ENCODE data around the gene C2CD4D. TPM values are rescaled to one million over a fixed set of nuclear protein-coding genes. Genes with fewer than 3 reads are reported as not detected.
A peak's percentile ranks its signal among the peaks of the same experiment; 100 is the strongest.

Gene C2CD4D
- total and polyA plus RNA-seq, 2 of the 13 experiments (the other 11 are each of a cell fraction or from before 2014, with no cell fraction given): not detected

GRCh38 chr1:151803164-151803563 is 36.5 kb downstream of the C2CD4D start (continued):
- TF ChIP-seq, protein P1, sequence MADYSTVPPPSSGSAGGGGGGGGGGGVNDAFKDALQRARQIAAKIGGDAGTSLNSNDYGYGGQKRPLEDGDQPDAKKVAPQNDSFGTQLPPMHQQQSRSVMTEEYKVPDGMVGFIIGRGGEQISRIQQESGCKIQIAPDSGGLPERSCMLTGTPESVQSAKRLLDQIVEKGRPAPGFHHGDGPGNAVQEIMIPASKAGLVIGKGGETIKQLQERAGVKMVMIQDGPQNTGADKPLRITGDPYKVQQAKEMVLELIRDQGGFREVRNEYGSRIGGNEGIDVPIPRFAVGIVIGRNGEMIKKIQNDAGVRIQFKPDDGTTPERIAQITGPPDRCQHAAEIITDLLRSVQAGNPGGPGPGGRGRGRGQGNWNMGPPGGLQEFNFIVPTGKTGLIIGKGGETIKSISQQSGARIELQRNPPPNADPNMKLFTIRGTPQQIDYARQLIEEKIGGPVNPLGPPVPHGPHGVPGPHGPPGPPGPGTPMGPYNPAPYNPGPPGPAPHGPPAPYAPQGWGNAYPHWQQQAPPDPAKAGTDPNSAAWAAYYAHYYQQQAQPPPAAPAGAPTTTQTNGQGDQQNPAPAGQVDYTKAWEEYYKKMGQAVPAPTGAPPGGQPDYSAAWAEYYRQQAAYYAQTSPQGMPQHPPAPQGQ (CRISPR knock-in tag; IDR thresholded peaks at IDR 0.05; ENCODE audit: borderline replicate concordance): no peak
- TF ChIP-seq ZSCAN22 (CRISPR knock-in tag; IDR thresholded peaks at IDR 0.05): no peak

DNA sequence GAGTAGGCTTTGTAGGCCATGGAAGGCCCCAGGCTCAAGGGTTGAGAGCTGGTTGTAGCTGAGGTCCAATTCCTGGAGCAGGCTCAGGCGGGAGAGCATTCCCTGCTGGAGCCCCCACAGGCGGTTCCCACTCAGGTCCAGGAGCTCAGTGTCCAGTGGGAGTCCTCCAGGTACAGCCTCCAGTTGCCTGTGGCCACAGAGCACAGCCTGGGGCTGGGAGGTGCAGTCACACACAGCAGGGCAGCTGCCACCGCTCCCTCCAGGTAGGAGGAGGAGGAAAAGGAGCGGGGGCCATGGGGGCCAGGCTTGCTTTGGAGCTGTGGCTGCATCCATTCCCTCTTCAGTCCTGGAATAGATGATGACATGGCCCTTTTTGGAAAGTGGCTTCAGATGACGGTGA is 37.2 kb downstream of the C2CD4D start:
- H3K36me3 ChIP-seq (replicated peaks in 1 of 2; ENCODE audit: control insufficient read depth in 1 of 2, insufficient read depth in 2 of 2, low read length in 2 of 2): no peaks in the 10 kb centered on the region
- ChIA-PET POLR2A (interaction anchor here (1.0 to 1.6 kb wide), 4 partner anchors 12 to 37 kb away, joined by 3 to 5 read pairs (median 3); partner anchors contain the start of genes C2CD4D and TDRKH), CTCF (ENCODE audit: low intra/inter-chr PET ratio, low total read pairs) (no interaction called here)
- no peak for FAIRE-seq
- no peaks in the 10 kb centered on the region for H3K4me1 ChIP-seq (ENCODE audit: insufficient read depth, low read length)
- intact Hi-C loops (cut with micrococcal nuclease; ENCODE audit: unreplicated experiment) (no loop called here), in situ Hi-C loops (cut with HindIII; ENCODE audit: extremely low pct_ligation_motif_present, low pct_unique_long_range_greater_than_20kb) (no loop called here)
- peak; percentile 39 for ATAC-seq
- 0% methylated on average over 3 of the region's 5 CpGs for WGBS (ENCODE audit: low lambda C conversion rate)
- no peaks in the 10 kb centered on the region for H3K79me2 ChIP-seq (ENCODE audit: insufficient read depth, low read length)
- no peaks in the 10 kb centered on the region for H4K20me1 ChIP-seq (ENCODE audit: insufficient read depth, low read length)
- H3K9ac ChIP-seq (ENCODE audit: insufficient read depth, low read depth, low read length): no peak overlapping the region
- no peak overlapping the region for H3K27ac ChIP-seq (ENCODE audit: extremely low read length, insufficient read depth, low read length)
- no peak overlapping the region for H3K4me3 ChIP-seq (replicated peaks in 1 of 3; ENCODE audit: insufficient read depth in 1 of 3, low read depth in 2 of 3, low read length in 3 of 3)
- BruUV-seq (replicated peaks): no TSS peak
- no peaks in the 10 kb centered on the region for H3K9me3 ChIP-seq (ENCODE audit: low read length)
- no peak for DNase-seq (ENCODE audit: low spot score)
- no peak overlapping the region for H2AFZ ChIP-seq (ENCODE audit: low read length)
- no peak overlapping the region for H3K4me2 ChIP-seq (ENCODE audit: low read depth, low read length)
- peaks cover 0 to 3% of the 10 kb centered on the region in 2 experiments; a peak in 3 of 5 replicates for H3K27me3 ChIP-seq (ENCODE audit: control insufficient read depth in 1 of 2, insufficient read depth in 2 of 2, low read length in 2 of 2)
- TF ChIP-seq KLF11 (CRISPR knock-in tag; IDR thresholded peaks at IDR 0.05): no peak
- TF ChIP-seq, protein P2, sequence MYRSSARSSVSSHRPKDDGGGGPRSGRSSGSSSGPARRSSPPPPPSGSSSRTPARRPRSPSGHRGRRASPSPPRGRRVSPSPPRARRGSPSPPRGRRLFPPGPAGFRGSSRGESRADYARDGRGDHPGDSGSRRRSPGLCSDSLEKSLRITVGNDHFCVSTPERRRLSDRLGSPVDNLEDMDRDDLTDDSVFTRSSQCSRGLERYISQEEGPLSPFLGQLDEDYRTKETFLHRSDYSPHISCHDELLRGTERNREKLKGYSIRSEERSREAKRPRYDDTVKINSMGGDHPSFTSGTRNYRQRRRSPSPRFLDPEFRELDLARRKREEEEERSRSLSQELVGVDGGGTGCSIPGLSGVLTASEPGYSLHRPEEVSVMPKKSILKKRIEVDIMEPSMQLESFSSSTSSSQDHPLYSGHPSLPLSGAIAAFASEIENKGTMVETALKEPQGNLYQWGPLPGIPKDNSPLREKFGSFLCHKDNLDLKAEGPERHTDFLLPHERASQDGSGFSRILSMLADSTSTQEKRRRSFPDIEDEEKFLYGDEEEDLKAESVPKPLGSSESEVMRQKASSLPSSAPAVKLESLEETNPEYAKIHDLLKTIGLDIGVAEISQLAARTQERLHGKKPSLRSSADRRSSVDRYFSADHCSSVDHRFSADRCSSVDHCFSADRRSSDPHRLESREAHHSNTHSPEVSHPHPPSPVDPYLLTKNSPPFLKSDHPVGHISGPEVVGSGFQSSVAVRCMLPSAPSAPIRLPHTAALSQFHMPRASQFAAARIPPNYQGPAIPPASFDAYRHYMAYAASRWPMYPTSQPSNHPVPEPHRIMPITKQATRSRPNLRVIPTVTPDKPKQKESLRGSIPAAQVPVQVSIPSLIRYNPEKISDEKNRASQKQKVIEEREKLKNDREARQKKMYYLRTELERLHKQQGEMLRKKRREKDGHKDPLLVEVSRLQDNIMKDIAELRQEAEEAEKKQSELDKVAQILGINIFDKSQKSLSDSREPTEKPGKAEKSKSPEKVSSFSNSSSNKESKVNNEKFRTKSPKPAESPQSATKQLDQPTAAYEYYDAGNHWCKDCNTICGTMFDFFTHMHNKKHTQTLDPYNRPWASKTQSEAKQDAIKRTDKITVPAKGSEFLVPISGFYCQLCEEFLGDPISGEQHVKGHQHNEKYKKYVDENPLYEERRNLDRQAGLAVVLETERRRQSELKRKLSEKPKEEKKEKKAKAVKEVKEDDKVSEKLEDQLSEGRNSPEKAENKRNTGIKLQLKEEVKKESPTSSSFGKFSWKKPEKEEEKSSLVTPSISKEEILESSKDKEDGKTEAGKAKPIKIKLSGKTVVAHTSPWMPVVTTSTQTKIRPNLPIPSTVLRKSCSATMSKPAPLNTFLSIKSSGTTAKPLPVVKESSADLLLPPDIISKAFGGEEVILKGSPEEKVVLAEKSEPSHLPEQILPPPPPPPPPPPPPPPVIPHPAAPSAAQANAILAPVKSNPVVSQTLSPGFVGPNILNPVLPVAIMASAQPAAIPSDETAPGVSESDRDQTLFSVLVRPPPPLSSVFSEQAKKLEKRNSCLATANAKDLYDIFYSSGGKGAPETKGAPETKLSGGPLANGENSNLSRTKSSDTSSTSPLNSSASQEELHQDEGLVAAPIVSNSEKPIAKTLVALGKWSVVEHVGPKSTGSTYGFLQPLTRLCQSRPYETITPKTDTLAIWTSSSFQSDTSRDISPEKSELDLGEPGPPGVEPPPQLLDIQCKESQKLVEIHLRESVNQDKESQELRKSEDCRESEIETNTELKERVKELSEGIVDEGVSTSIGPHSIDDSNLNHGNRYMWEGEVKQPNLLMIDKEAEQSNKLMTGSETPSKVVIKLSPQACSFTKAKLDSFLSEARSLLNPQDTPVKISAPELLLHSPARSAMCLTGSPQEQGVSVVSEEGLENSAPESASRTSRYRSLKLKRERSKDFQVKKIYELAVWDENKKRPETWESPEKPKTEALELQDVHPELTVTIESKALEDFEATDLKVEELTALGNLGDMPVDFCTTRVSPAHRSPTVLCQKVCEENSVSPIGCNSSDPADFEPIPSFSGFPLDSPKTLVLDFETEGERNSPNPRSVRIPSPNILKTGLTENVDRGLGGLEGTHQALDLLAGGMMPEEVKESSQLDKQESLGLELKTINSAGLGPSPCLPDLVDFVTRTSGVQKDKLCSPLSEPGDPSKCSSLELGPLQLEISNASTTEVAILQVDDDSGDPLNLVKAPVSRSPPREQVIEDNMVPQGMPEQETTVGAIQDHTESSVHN (CRISPR knock-in tag; IDR thresholded peaks at IDR 0.05): no peak
- TF ChIP-seq, protein P3, sequence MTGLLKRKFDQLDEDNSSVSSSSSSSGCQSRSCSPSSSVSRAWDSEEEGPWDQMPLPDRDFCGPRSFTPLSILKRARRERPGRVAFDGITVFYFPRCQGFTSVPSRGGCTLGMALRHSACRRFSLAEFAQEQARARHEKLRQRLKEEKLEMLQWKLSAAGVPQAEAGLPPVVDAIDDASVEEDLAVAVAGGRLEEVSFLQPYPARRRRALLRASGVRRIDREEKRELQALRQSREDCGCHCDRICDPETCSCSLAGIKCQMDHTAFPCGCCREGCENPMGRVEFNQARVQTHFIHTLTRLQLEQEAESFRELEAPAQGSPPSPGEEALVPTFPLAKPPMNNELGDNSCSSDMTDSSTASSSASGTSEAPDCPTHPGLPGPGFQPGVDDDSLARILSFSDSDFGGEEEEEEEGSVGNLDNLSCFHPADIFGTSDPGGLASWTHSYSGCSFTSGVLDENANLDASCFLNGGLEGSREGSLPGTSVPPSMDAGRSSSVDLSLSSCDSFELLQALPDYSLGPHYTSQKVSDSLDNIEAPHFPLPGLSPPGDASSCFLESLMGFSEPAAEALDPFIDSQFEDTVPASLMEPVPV (CRISPR knock-in tag; IDR thresholded peaks at IDR 0.05): no peak
- no peak for TF ChIP-seq RARA (CRISPR knock-in tag; IDR thresholded peaks at IDR 0.05)
- no peak for TF ChIP-seq KDM6A (CRISPR knock-in tag; IDR thresholded peaks at IDR 0.05; ENCODE audit: low read depth)
- no peak for TF ChIP-seq FOXA3 (CRISPR knock-in tag; IDR thresholded peaks at IDR 0.05)
- no peak for TF ChIP-seq ZNF616 (CRISPR knock-in tag; IDR thresholded peaks at IDR 0.05; ENCODE audit: low read depth)
- no peak for TF ChIP-seq SMAD9 (CRISPR knock-in tag; IDR thresholded peaks at IDR 0.05)
- TF ChIP-seq KDM2A (CRISPR knock-in tag; IDR thresholded peaks at IDR 0.05; ENCODE audit: borderline replicate concordance, low read depth): no peak

Data from HepG2 (cell line).